A549 (cell line): ENCODE data around the gene SRCIN1. TPM values are rescaled to one million over a fixed set of nuclear protein-coding genes. Genes with fewer than 3 reads are reported as not detected.
"Not testable (repeated sequence)": the region's sequence is repeated elsewhere in the genome, so short reads cannot be mapped to it uniquely, and the experiment has no call there.

Experiments used
- ATAC-seq, 2 experiments: fragments of 200-7000 bp in 1 of 2; fragments of >200 bp in 1 of 2; cut with Nextera tagmentation in 1 of 2; cut with Tn5 transposase in 1 of 2; 3 replicates each; pipeline versions ENCODE4 v1.8.0 to v1.9.1; 2018 to 2020; ENCODE audit warnings: mild to moderate bottlenecking in 1 of 2, moderate library complexity in 1 of 2
- CTCF ChIA-PET: fragments of 300-600 bp; sonication (Branson Sonifier 250); formaldehyde crosslinking; extraction: SDS; loops from one replicate; lab custom pipeline; 2021; ENCODE audit warnings: antibody characterized with exemption, inconsistent platforms; lab: Yijun Ruan, JAX
- POLR2A ChIA-PET: fragments of 350-600 bp; formaldehyde crosslinking; extraction: SDS; loops from one replicate; lab custom pipeline; 2021; ENCODE audit warnings: antibody characterized with exemption, inconsistent platforms; lab: Yijun Ruan, JAX
- DNase-seq, 2 experiments: peaks; one replicate each; pipeline versions ENCODE4 v3.0.0 to v3.0.0-alpha.2; 2011 to 2016; ENCODE audit warnings: low read depth in 1 of 2, low spot score in 1 of 2
- FAIRE-seq: peaks from 2 replicates; lab custom pipeline; 2011; peaks lifted over from hg19 to GRCh38; lab: Jason Lieb, UNC
- H3K27ac ChIP-seq, 2 experiments: fragments of >200 bp; sonication (Bioruptor Twin); formaldehyde crosslinking; 3 replicates each; pipeline ENCODE4 v1.5.1; 2016 to 2017
- H3K4me1 ChIP-seq: fragments of >200 bp; sonication (Bioruptor Twin); formaldehyde crosslinking; 3 replicates; pipeline ENCODE4 v1.6.1; 2016
- H3K4me2 ChIP-seq: fragments of >200 bp; sonication (Bioruptor Twin); formaldehyde crosslinking; 3 replicates; pipeline ENCODE4 v1.6.1; 2016
- H3K4me3 ChIP-seq: fragments of >200 bp; sonication (Bioruptor Twin); formaldehyde crosslinking; 3 replicates; pipeline ENCODE4 v1.5.1; 2016
- H3K9me3 ChIP-seq: fragments of >200 bp; sonication (Bioruptor Twin); formaldehyde crosslinking; 3 replicates; pipeline ENCODE4 v1.6.1; 2016
- CEBPB ChIP-seq, 2 experiments: fragments of >200 bp in 1 of 2; sonication (Bioruptor Twin) in 1 of 2; formaldehyde crosslinking in 1 of 2; IDR thresholded peaks; 2 replicates each; pipeline ENCODE4 v1.6.1; 2012 to 2016
- CHD4 ChIP-seq: fragments of 200-600 bp; sonication (generic); IDR thresholded peaks from 2 replicates; pipeline ENCODE4 v1.6.1; 2016; ENCODE audit warnings: antibody characterized with exemption, mild to moderate bottlenecking, borderline replicate concordance
- CTCF ChIP-seq: fragments of >200 bp; sonication (Bioruptor Twin); formaldehyde crosslinking; IDR thresholded peaks from 3 replicates; pipeline ENCODE4 v1.5.1; 2016
- E2F6 ChIP-seq: IDR thresholded peaks from 2 replicates; pipeline ENCODE4 v1.6.1; 2012; ENCODE audit warnings: low read depth, borderline replicate concordance
- FOSL2 ChIP-seq, 2 experiments: fragments of 450-650 bp in 1 of 2; fragments of >200 bp in 1 of 2; sonication (Bioruptor Twin) in 1 of 2; formaldehyde crosslinking; IDR thresholded peaks; 2 replicates each; pipeline versions ENCODE4 v1.5.0 to v1.6.1; 2016 to 2020; ENCODE audit warnings: mild to moderate bottlenecking in 1 of 2, moderate library complexity in 1 of 2
- GATA3 ChIP-seq: IDR thresholded peaks from 2 replicates; pipeline ENCODE4 v1.6.1; 2012; ENCODE audit warnings: borderline replicate concordance
- HDAC2 ChIP-seq: fragments of 200-600 bp; sonication (generic); IDR thresholded peaks from 2 replicates; pipeline ENCODE4 v1.6.1; 2016
- JUN ChIP-seq, 2 experiments: fragments of >200 bp; sonication (Bioruptor Twin); formaldehyde crosslinking; IDR thresholded peaks; 2 replicates in 1 of 2; 3 replicates in 1 of 2; pipeline ENCODE4 v1.6.1; 2016 to 2017
- KDM1A ChIP-seq: fragments of 200-600 bp; sonication (generic); IDR thresholded peaks from 2 replicates; pipeline ENCODE4 v1.6.1; 2016; ENCODE audit warnings: low read depth, mild to moderate bottlenecking
- RAD21 ChIP-seq, 2 experiments: fragments of >200 bp in 1 of 2; sonication (Bioruptor Twin) in 1 of 2; formaldehyde crosslinking in 1 of 2; IDR thresholded peaks in 1 of 2; conservative IDR thresholded peaks in 1 of 2; 2 replicates in 1 of 2; 3 replicates in 1 of 2; pipeline ENCODE4 v1.6.1; 2012 to 2018; ENCODE audit warnings: inconsistent platforms in 1 of 2
- SMC3 ChIP-seq: fragments of >200 bp; sonication (Bioruptor Twin); formaldehyde crosslinking; IDR thresholded peaks from 3 replicates; pipeline ENCODE4 v1.6.1; 2018; ENCODE audit warnings: inconsistent platforms
- TFCP2L1 ChIP-seq: fragments of 250-450 bp; sonication (Bioruptor Pico); IDR thresholded peaks from 2 replicates; pipeline ENCODE4 v1.5.0; 2021; ENCODE audit warnings: mild to moderate bottlenecking
- ZFP36 ChIP-seq: fragments of 450-650 bp; IDR thresholded peaks from 2 replicates; pipeline ENCODE4 v1.6.1; 2014; ENCODE audit warnings: borderline replicate concordance; ENCODE audit not compliant: partially characterized antibody
- WGBS: methylation state at CpG from one replicate; pipeline ENCODE4 v1.1.6; 2017; ENCODE audit errors: missing lambda C conversion rate; 5-methylcytosine and 5-hydroxymethylcytosine counted together
- polyA plus RNA-seq, 4 experiments: library from polyadenylated mRNA; depleted of rRNA in 3 of 4; stranded (reverse); fragments of >200 nt; fragmentation: RNase III in 1 of 4; extraction: RNeasy Plus Mini Kit Qiagen cat#74134 plus additional on column Dnase treatment in 1 of 4; gene quantifications; 2 replicates in 3 of 4; 3 replicates in 1 of 4; pipeline ENCODE4 v1.2.3, GENCODE V29; 2011 to 2017

The SRCIN1 gene
- polyA plus RNA-seq, 2 of the 4 experiments (the other 2 are of a cell fraction), result 1.4 to 2.1 TPM

- H3K4me2 ChIP-seq, FAIRE-seq, H3K4me1 ChIP-seq, POLR2A ChIA-PET, H3K4me3 ChIP-seq, H3K27ac ChIP-seq, ATAC-seq, DNase-seq: not testable (repeated sequence)
- 86% methylated on average over 10 of the region's 10 CpGs for WGBS
- CTCF ChIA-PET, result interaction anchor here (0.7 to 2.2 kb wide), 2 partner anchors 10 to 164 kb away, joined by 3 to 9 read pairs; no protein-coding TSS in a partner anchor
- H3K9me3 ChIP-seq, result peaks cover 14% of the 10 kb centered on the region; the same call in 1 of the 3 replicates
These were observed 106.5 kb downstream of the SRCIN1 start for GRCh38 chr17:38499230-38499629.

GRCh38 chr17:38498353-38498752 is 107.4 kb downstream of the SRCIN1 start:
- Histone ChIP-seq H3K9me3 (peaks cover 14% of the 10 kb centered on the region; the same call in 1 of the 3 replicates), H3K4me2 (no peak overlapping the region), H3K4me1 (no peaks in the 10 kb centered on the region), H3K4me3 (no peak overlapping the region), H3K27ac (no peak overlapping the region)
- FAIRE-seq (no peak), DNase-seq (no peak), ATAC-seq (no peak)
- TF ChIP-seq TFCP2L1 (CRISPR knock-in tag) (no peak), FOSL2 (IDR thresholded peaks at IDR 0.05) (no peak), FOSL2 (CRISPR knock-in tag; IDR thresholded peaks at IDR 0.05) (no peak), HDAC2 (no peak), E2F6 (no peak), GATA3 (no peak)
- 93% methylated on average over 13 of the region's 14 CpGs for WGBS
- CTCF ChIA-PET, result interaction anchor here (1.2 to 4.7 kb wide), 3 partner anchors 11 to 169 kb away, joined by 4 to 38 read pairs (median 9); no protein-coding TSS in a partner anchor
- POLR2A ChIA-PET, result no interaction called here

- H3K4me1 ChIP-seq, H3K4me2 ChIP-seq, POLR2A ChIA-PET, FAIRE-seq, H3K4me3 ChIP-seq, DNase-seq, H3K27ac ChIP-seq, ATAC-seq: not testable (repeated sequence)
- peaks cover 14% of the 10 kb centered on the region; the same call in 1 of the 3 replicates for H3K9me3 ChIP-seq
- CTCF ChIA-PET, result interaction anchor here (0.9 to 4.7 kb wide), 5 partner anchors 12 to 170 kb away, joined by 3 to 38 read pairs (median 9); no protein-coding TSS in a partner anchor
- 95% methylated on average over 10 of the region's 10 CpGs for WGBS
These were observed 108.1 kb downstream of the SRCIN1 start for GRCh38 chr17:38497656-38498055.

- H3K27ac ChIP-seq, H3K4me2 ChIP-seq, ATAC-seq, FAIRE-seq, H3K4me3 ChIP-seq, POLR2A ChIA-PET, H3K4me1 ChIP-seq, DNase-seq: not testable (repeated sequence)
- TF ChIP-seq CEBPB (IDR thresholded peaks at IDR 0.05), result peak in 1 of 2 experiments; percentile 36; a peak in 1 of 4 replicates
- CTCF ChIA-PET, result interaction anchor here (0.6 to 4.7 kb wide), 6 partner anchors 21 to 174 kb away, joined by 3 to 38 read pairs (median 6); no protein-coding TSS in a partner anchor
- WGBS, result 89% methylated on average over 16 of the region's 16 CpGs
- H3K9me3 ChIP-seq, result peaks cover 14% of the 10 kb centered on the region; the same call in 1 of the 3 replicates
These were observed 111.6 kb downstream of the SRCIN1 start for GRCh38 chr17:38494152-38494551.

GRCh38 chr17:38492067-38493040 is 113.4 kb downstream of the SRCIN1 start:
- DNase-seq, result peak; percentile 82 to 93
- 34% methylated on average over 13 of the region's 14 CpGs for WGBS
- H3K4me2 ChIP-seq, POLR2A ChIA-PET, FAIRE-seq, H3K4me1 ChIP-seq, H3K27ac ChIP-seq, H3K4me3 ChIP-seq: not testable (repeated sequence)
- CTCF ChIA-PET, result interaction anchor here (0.5 to 5.7 kb wide), 60 partner anchors 8 to 227 kb away, joined by 3 to 128 read pairs (median 4); partner anchors contain the start of genes ARHGAP23, GPR179, SOCS7 and SRCIN1
- peak; percentile 80 for TF ChIP-seq HDAC2
- 0 out of 5 replicates have a peak, but pooled peaks of 1 of the 2 experiments have one; percentile 18 for TF ChIP-seq JUN (IDR thresholded peaks at IDR 0.05)
- TF ChIP-seq CHD4, result peak; percentile 80; the same call in 1 of the 2 replicates
- TF ChIP-seq KDM1A, result peak; percentile 92
- peak; percentile 95 for TF ChIP-seq CTCF
- peak; percentile 76 for TF ChIP-seq ZFP36
- peak; percentile 93 for TF ChIP-seq SMC3
- TF ChIP-seq RAD21 (conservative IDR thresholded peaks at IDR 0.05 in 1 of 2, IDR thresholded peaks at IDR 0.05 in 1 of 2), result peak; percentile 87 to 93
- peak; percentile 89 to 100 for ATAC-seq
- H3K9me3 ChIP-seq, result peaks cover 14% of the 10 kb centered on the region; the same call in 1 of the 3 replicates

GRCh38 chr17:38491346-38492066 is 114.2 kb downstream of the SRCIN1 start:
- FAIRE-seq, DNase-seq, H3K4me1 ChIP-seq, H3K4me3 ChIP-seq, H3K4me2 ChIP-seq, H3K9me3 ChIP-seq, ATAC-seq, POLR2A ChIA-PET: not testable (repeated sequence)
- 83% methylated on average over 19 of the region's 19 CpGs for WGBS
- CTCF ChIA-PET, result interaction anchor here (0.5 to 5.7 kb wide), 39 partner anchors 11 to 646 kb away, joined by 3 to 128 read pairs (median 6); partner anchors contain the start of genes ARHGAP23, GPR179 and SOCS7
- peak overlapping the region in 1 of 2 experiments; percentile 54; a peak in 1 of 6 replicates for H3K27ac ChIP-seq
